Esophagus squamous epithelium (tissue), 4 donors: ENCODE measurements around the gene FGFR3.

Source experiments
- CTCF ChIP-seq, 6 experiments: fragments of 450-650 bp in 4 of 6; fragments of 200-600 bp in 2 of 6; sonication (generic) in 2 of 6; IDR thresholded peaks; one replicate each; pipeline ENCODE4 v1.5.1; 2016 to 2019; ENCODE audit warnings: antibody characterized with exemption in 6 of 6, mild to moderate bottlenecking in 4 of 6, moderate library complexity in 4 of 6
- POLR2A ChIP-seq, 4 donors: fragments of 450-650 bp; IDR thresholded peaks; one replicate each; pipeline ENCODE4 v1.6.1; 2017; ENCODE audit warnings: antibody characterized with exemption in 4 of 4, mild to moderate bottlenecking in 4 of 4, moderate library complexity in 3 of 4

DNA sequence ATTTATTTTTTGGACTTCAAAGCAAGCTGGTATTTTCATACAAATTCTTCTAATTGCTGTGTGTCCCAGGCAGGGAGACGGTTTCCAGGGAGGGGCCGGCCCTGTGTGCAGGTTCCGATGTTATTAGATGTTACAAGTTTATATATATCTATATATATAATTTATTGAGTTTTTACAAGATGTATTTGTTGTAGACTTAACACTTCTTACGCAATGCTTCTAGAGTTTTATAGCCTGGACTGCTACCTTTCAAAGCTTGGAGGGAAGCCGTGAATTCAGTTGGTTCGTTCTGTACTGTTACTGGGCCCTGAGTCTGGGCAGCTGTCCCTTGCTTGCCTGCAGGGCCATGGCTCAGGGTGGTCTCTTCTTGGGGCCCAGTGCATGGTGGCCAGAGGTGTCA lies 15.3 kb downstream of the FGFR3 start:
- no peak for TF ChIP-seq POLR2A (IDR thresholded peaks at IDR 0.05)
- no peak for TF ChIP-seq CTCF (IDR thresholded peaks at IDR 0.05)
